Activated CD8-positive, alpha-beta T cell treated with anti-CD3 and anti-CD28 coated beads for 36 hours (primary cell): ENCODE measurements around the gene SGMS1. TPM values are rescaled to one million over a fixed set of nuclear protein-coding genes. Genes with fewer than 3 reads are reported as not detected.

Experiments used
- ATAC-seq: fragments of 200-7000 bp; cut with Tn5 transposase; one replicate; pipeline ENCODE4 v1.10.0; 2021; ENCODE audit warnings: mild to moderate bottlenecking, moderate library complexity
- CTCF ChIA-PET: fragments of 350-600 bp; sonication (Branson Sonifier 250); formaldehyde crosslinking; loops from one replicate; lab custom pipeline; 2021; ENCODE audit warnings: antibody characterized with exemption; lab: Charles Lee
- POLR2A ChIA-PET: fragments of 350-600 bp; sonication (Branson Sonifier 250); formaldehyde crosslinking; loops from one replicate; lab custom pipeline; 2021; ENCODE audit warnings: antibody characterized with exemption; lab: Charles Lee
- DNase-seq: peaks from one replicate; pipeline ENCODE4 v3.0.0-alpha.2; 2020
- H3K27ac Mint-ChIP-seq: one replicate; pipeline ENCODE4 v1.8.0; 2021; ENCODE audit warnings: mild to moderate bottlenecking, mixed read lengths
- H3K27me3 Mint-ChIP-seq: one replicate; pipeline ENCODE4 v1.8.0; 2021; ENCODE audit warnings: mixed read lengths
- H3K36me3 Mint-ChIP-seq: one replicate; pipeline ENCODE4 v1.8.0; 2021; ENCODE audit warnings: low read depth, mixed read lengths
- H3K4me1 Mint-ChIP-seq: one replicate; pipeline ENCODE4 v1.8.0; 2021; ENCODE audit warnings: low read depth, mixed read lengths
- H3K4me3 Mint-ChIP-seq: one replicate; pipeline ENCODE4 v1.8.0; 2021; ENCODE audit warnings: mild to moderate bottlenecking, moderate library complexity, mixed read lengths
- H3K9me3 Mint-ChIP-seq: one replicate; pipeline ENCODE4 v1.8.0; 2021; ENCODE audit warnings: mixed read lengths
- CTCF ChIP-seq: fragments of 200-600 bp; IDR thresholded peaks from one replicate; pipeline ENCODE4 v1.8.0; 2022; ENCODE audit warnings: antibody characterized with exemption, mild to moderate bottlenecking
- intact Hi-C: fragments of 100-400 bp; cut with micrococcal nuclease; formaldehyde crosslinking; loops from one replicate; pipeline ENCODE4 v1.10.0; 2022
- total RNA-seq, 2 experiments: library from RNA; stranded (reverse); gene quantifications; one replicate each; pipeline ENCODE4 v1.2.3, GENCODE V29; 2021

Gene SGMS1
- total RNA-seq, 2 experiments from 2014 or later: 9.0 to 10.6 TPM

DNA sequence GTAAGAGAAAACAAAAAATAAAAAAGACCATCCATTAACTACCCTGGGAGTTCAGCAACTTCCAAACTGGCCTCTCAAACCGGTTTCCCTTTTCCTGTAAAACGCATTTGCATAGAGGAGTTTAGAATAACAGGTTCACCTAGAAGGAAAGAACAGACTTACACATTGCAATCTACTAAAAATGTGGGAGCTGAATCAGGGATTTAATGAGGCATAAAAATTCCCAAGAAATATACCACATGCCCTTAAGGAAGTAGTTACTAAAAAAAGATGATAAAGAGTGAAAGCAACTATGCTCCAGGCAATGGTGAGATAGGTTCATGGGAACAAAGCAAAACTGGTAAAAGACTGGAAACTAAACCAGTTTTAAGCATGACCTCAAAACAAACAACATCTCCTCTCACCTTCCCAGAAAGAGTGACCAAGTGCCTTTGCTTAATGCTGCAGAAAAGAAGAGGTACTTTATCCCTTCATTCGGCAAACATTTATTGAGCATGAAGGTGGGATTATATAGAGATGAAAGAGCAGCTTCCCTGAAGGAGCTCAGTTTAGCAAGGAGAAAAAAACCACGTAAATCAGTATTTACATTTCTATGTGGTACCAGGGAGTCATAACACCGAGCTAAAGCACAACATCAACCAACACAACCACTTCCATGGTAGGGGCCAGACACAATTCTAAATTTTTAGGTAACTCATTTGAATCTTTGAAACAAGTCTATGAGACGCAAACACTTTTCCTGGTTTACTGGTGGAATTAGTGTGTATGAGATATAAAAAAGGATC, 152.8 kb downstream of the SGMS1 start:
- TF ChIP-seq CTCF: no peak
- Mint-ChIP-seq H3K9me3 (peaks cover 1% of the 10 kb centered on the region), H3K4me3 (no peak overlapping the region), H3K36me3 (peaks cover under 1% of the 10 kb centered on the region), H3K27ac (no peak overlapping the region), H3K27me3 (no peaks in the 10 kb centered on the region), H3K4me1 (peaks cover 57% of the 10 kb centered on the region)
- intact Hi-C loops: no loop called here
- ATAC-seq: no peak
- ChIA-PET CTCF (interaction anchor here (1.0 to 1.4 kb wide), 2 partner anchors 13 to 103 kb away, joined by 3 to 4 read pairs; no protein-coding TSS in a partner anchor), POLR2A (interaction anchor here (0.9 to 1.1 kb wide), 2 partner anchors 10 to 19 kb away, joined by 3 read pairs; no protein-coding TSS in a partner anchor)
- DNase-seq: no peak

DNA sequence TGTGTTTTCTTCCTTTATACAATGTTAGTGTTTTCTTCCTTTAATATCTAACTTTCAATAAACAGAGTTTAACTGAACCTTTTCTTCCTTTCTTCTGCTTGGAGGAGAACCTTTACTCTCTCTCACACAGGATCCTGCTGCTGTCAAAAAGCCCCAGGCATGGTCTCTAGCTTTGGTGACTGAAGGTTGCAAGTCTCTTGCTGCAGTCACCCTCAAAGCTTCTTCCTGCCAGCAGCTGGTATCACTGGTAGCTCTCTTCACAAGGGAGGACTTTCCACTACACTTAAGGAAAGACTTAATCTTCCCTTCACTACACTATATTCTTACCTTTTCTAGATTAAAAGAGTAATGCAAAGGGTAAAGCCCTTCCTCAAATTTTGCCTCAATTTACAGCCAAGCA, 153.4 kb downstream of the SGMS1 start:
- Mint-ChIP-seq H3K27ac (no peak overlapping the region), H3K4me3 (no peak overlapping the region), H3K9me3 (no peaks in the 10 kb centered on the region), H3K36me3 (peaks cover 2% of the 10 kb centered on the region), H3K27me3 (no peaks in the 10 kb centered on the region), H3K4me1 (peaks cover 58% of the 10 kb centered on the region)
- peak; percentile 9 for DNase-seq
- intact Hi-C loops: no loop called here
- ATAC-seq: peak; percentile 56
- ChIA-PET CTCF (interaction anchor here (1.0 to 1.4 kb wide), 2 partner anchors 14 to 103 kb away, joined by 3 to 4 read pairs; no protein-coding TSS in a partner anchor), POLR2A (interaction anchor here (0.9 kb wide), 1 partner anchor 20 kb away, joined by 3 read pairs; no protein-coding TSS in a partner anchor)
- no peak for TF ChIP-seq CTCF

DNA sequence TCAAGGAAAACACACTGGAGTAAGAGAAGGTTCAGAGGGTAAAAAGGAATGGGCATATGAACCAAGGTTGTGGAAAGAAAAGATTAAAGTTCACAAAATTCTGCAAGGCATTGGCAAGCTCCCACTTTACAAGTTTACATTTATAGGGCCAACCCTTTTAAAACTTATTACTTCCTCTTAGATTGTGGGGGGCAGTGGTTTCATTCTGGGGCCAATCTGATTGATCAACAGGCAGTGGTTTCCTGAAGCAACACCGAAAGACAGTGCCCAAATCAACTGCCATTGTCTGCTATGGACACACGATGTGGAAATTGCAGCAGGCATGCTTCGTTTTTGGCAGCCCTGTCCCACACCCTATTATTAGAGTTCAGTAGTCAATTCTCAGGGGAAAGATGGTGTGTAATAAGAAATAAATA, 154.0 kb downstream of the SGMS1 start:
- H3K9me3 Mint-ChIP-seq: no peaks in the 10 kb centered on the region
- DNase-seq (no peak), ATAC-seq (no peak)
- POLR2A ChIA-PET: no interaction called here
- CTCF ChIA-PET: no interaction called here
- no peak overlapping the region for H3K27ac Mint-ChIP-seq
- H3K36me3 Mint-ChIP-seq: peaks cover 3% of the 10 kb centered on the region
- H3K27me3 Mint-ChIP-seq: no peaks in the 10 kb centered on the region
- H3K4me1 Mint-ChIP-seq: peaks cover 58% of the 10 kb centered on the region
- no peak overlapping the region for H3K4me3 Mint-ChIP-seq
- TF ChIP-seq CTCF: no peak
- intact Hi-C loops: no loop called here

DNA sequence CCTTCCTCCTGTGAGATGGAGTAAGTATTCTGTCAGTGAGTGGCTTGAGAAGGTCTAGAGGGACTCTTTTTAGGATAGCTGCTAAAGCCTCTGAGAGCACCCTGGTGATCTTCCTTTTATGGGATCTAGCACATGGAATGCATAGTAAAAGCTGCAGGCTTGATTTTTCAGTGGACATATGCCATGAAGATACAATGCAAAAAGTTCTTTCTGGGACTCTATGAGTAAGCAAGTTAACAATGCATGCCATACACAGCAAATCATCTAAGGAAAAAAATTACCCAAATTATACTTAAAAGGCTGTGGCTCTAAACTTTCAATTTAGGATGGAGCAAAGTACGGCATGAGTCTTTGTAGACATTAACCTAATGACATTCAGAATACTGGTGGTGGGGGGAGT, 154.5 kb downstream of the SGMS1 start:
- ChIA-PET CTCF (no interaction called here), POLR2A (no interaction called here)
- H3K27ac Mint-ChIP-seq: no peak overlapping the region
- no peaks in the 10 kb centered on the region for H3K9me3 Mint-ChIP-seq
- no peak overlapping the region for H3K4me3 Mint-ChIP-seq
- ATAC-seq (no peak), DNase-seq (no peak)
- H3K36me3 Mint-ChIP-seq: peaks cover 3% of the 10 kb centered on the region
- no peak for TF ChIP-seq CTCF
- intact Hi-C loops: no loop called here
- H3K4me1 Mint-ChIP-seq: peaks cover 58% of the 10 kb centered on the region
- H3K27me3 Mint-ChIP-seq: no peaks in the 10 kb centered on the region

DNA sequence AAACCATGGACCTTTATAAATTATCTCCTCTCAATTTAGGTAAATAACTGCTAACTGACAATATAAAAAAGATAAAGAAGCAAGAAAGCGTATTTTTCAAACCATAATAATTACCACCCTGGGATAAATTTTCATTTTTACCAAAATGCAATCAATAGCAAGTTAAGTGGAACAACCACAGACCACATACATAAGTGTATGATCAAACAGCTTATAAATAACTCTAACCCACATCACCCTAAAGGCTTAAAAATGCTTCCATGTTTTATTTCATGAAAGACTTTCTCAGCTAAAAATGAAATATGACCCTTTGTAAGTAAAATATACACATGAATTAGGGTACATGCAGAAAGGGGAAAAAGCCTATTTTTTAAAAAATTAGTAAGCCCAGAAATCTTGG, 156.5 kb downstream of the SGMS1 start:
- POLR2A ChIA-PET: no interaction called here
- DNase-seq: no peak
- CTCF ChIA-PET: no interaction called here
- Mint-ChIP-seq H3K9me3 (no peaks in the 10 kb centered on the region), H3K27me3 (no peaks in the 10 kb centered on the region), H3K4me3 (no peak overlapping the region), H3K27ac (no peak overlapping the region), H3K36me3 (peaks cover 5% of the 10 kb centered on the region), H3K4me1 (peaks cover 49% of the 10 kb centered on the region)
- TF ChIP-seq CTCF: no peak
- intact Hi-C loops: no loop called here
- no peak for ATAC-seq
